Measurements from ENCODE around the gene ZNF580.

ZNF580 gene

GRCh38 chr19:55667958-55668357 is 27.2 kb downstream of the ZNF580 start:
- H3K9ac ChIP-seq (ENCODE audit: low read length), result no peak overlapping the region
- H3K4me3 ChIP-seq (ENCODE audit: low read depth, low read length), result no peak overlapping the region
- no peaks in the 10 kb centered on the region for H3K9me3 ChIP-seq (ENCODE audit: control insufficient read depth, insufficient read depth, low read depth, low read length)
- peaks cover 12% of the 10 kb centered on the region; the same call in 1 of the 2 replicates for H3K4me1 ChIP-seq (ENCODE audit: control insufficient read depth, insufficient read depth, low read length)
- no peaks in the 10 kb centered on the region for H3K27me3 ChIP-seq (ENCODE audit: control insufficient read depth, insufficient read depth, low read length)
- no peak overlapping the region for H3K27ac ChIP-seq (ENCODE audit: low read depth, low read length)
- peaks cover 82% of the 10 kb centered on the region for H3K36me3 ChIP-seq (ENCODE audit: control insufficient read depth, insufficient read depth, low read length)

GRCh38 chr19:55668603-55669348 is 28.0 kb downstream of the ZNF580 start:
- peaks cover 18% of the 10 kb centered on the region for H3K4me1 ChIP-seq (ENCODE audit: control insufficient read depth, insufficient read depth, low read length)
- no peaks in the 10 kb centered on the region for H3K9me3 ChIP-seq (ENCODE audit: control insufficient read depth, insufficient read depth, low read depth, low read length)
- H3K9ac ChIP-seq (ENCODE audit: low read length), result no peak overlapping the region
- peaks cover 77% of the 10 kb centered on the region for H3K36me3 ChIP-seq (ENCODE audit: control insufficient read depth, insufficient read depth, low read length)
- H3K27ac ChIP-seq (ENCODE audit: low read depth, low read length), result no peak overlapping the region
- H3K27me3 ChIP-seq (ENCODE audit: control insufficient read depth, insufficient read depth, low read length), result no peaks in the 10 kb centered on the region
- H3K4me3 ChIP-seq (ENCODE audit: low read depth, low read length), result no peak overlapping the region

GRCh38 chr19:55669418-55670279 is 28.8 kb downstream of the ZNF580 start:
- Histone ChIP-seq H3K9me3 (ENCODE audit: control insufficient read depth, insufficient read depth, low read depth, low read length) (no peaks in the 10 kb centered on the region), H3K4me1 (ENCODE audit: control insufficient read depth, insufficient read depth, low read length) (peaks cover 18% of the 10 kb centered on the region), H3K4me3 (ENCODE audit: low read depth, low read length) (no peak overlapping the region), H3K36me3 (ENCODE audit: control insufficient read depth, insufficient read depth, low read length) (peaks cover 69% of the 10 kb centered on the region), H3K27me3 (ENCODE audit: control insufficient read depth, insufficient read depth, low read length) (no peaks in the 10 kb centered on the region), H3K27ac (ENCODE audit: low read depth, low read length) (no peak overlapping the region), H3K9ac (ENCODE audit: low read length) (no peak overlapping the region)

GRCh38 chr19:55670280-55671053 is 29.7 kb downstream of the ZNF580 start:
- Histone ChIP-seq H3K9ac (ENCODE audit: low read length) (no peak overlapping the region), H3K36me3 (ENCODE audit: control insufficient read depth, insufficient read depth, low read length) (peaks cover 62% of the 10 kb centered on the region), H3K27me3 (ENCODE audit: control insufficient read depth, insufficient read depth, low read length) (no peaks in the 10 kb centered on the region), H3K27ac (ENCODE audit: low read depth, low read length) (no peak overlapping the region), H3K4me3 (ENCODE audit: low read depth, low read length) (no peak overlapping the region), H3K9me3 (ENCODE audit: control insufficient read depth, insufficient read depth, low read depth, low read length) (no peaks in the 10 kb centered on the region), H3K4me1 (ENCODE audit: control insufficient read depth, insufficient read depth, low read length) (peaks cover 18% of the 10 kb centered on the region)

GRCh38 chr19:55671054-55671378 is 30.2 kb downstream of the ZNF580 start:
- no peak overlapping the region for H3K4me3 ChIP-seq (ENCODE audit: low read depth, low read length)
- H3K9me3 ChIP-seq (ENCODE audit: control insufficient read depth, insufficient read depth, low read depth, low read length), result no peaks in the 10 kb centered on the region
- H3K4me1 ChIP-seq (ENCODE audit: control insufficient read depth, insufficient read depth, low read length), result peaks cover 20% of the 10 kb centered on the region
- no peak overlapping the region for H3K27ac ChIP-seq (ENCODE audit: low read depth, low read length)
- H3K27me3 ChIP-seq (ENCODE audit: control insufficient read depth, insufficient read depth, low read length), result no peaks in the 10 kb centered on the region
- no peak overlapping the region for H3K9ac ChIP-seq (ENCODE audit: low read length)
- H3K36me3 ChIP-seq (ENCODE audit: control insufficient read depth, insufficient read depth, low read length), result peaks cover 57% of the 10 kb centered on the region

GRCh38 chr19:55672418-55672817 is 31.6 kb downstream of the ZNF580 start:
- H3K27me3 ChIP-seq (ENCODE audit: control insufficient read depth, insufficient read depth, low read length), result no peaks in the 10 kb centered on the region
- H3K9ac ChIP-seq (ENCODE audit: low read length), result no peak overlapping the region
- peaks cover 46% of the 10 kb centered on the region for H3K36me3 ChIP-seq (ENCODE audit: control insufficient read depth, insufficient read depth, low read length)
- no peak overlapping the region for H3K27ac ChIP-seq (ENCODE audit: low read depth, low read length)
- H3K9me3 ChIP-seq (ENCODE audit: control insufficient read depth, insufficient read depth, low read depth, low read length), result no peaks in the 10 kb centered on the region
- H3K4me3 ChIP-seq (ENCODE audit: low read depth, low read length), result no peak overlapping the region
- peaks cover 33% of the 10 kb centered on the region for H3K4me1 ChIP-seq (ENCODE audit: control insufficient read depth, insufficient read depth, low read length)

GRCh38 chr19:55673465-55673864 is 32.7 kb downstream of the ZNF580 start:
- Histone ChIP-seq H3K9ac (ENCODE audit: low read length) (peak overlapping the region; percentile 14), H3K4me1 (ENCODE audit: control insufficient read depth, insufficient read depth, low read length) (peaks cover 33% of the 10 kb centered on the region), H3K9me3 (ENCODE audit: control insufficient read depth, insufficient read depth, low read depth, low read length) (no peaks in the 10 kb centered on the region), H3K27me3 (ENCODE audit: control insufficient read depth, insufficient read depth, low read length) (no peaks in the 10 kb centered on the region), H3K36me3 (ENCODE audit: control insufficient read depth, insufficient read depth, low read length) (peaks cover 44% of the 10 kb centered on the region), H3K27ac (ENCODE audit: low read depth, low read length) (peak overlapping the region; percentile 39; the same call in 1 of the 2 replicates), H3K4me3 (ENCODE audit: low read depth, low read length) (peak overlapping the region; percentile 21; the same call in 1 of the 2 replicates)

GRCh38 chr19:55673889-55674288 is 33.1 kb downstream of the ZNF580 start:
- peaks cover 33% of the 10 kb centered on the region for H3K4me1 ChIP-seq (ENCODE audit: control insufficient read depth, insufficient read depth, low read length)
- H3K4me3 ChIP-seq (ENCODE audit: low read depth, low read length), result peak overlapping the region; percentile 79
- no peaks in the 10 kb centered on the region for H3K9me3 ChIP-seq (ENCODE audit: control insufficient read depth, insufficient read depth, low read depth, low read length)
- peaks cover 44% of the 10 kb centered on the region for H3K36me3 ChIP-seq (ENCODE audit: control insufficient read depth, insufficient read depth, low read length)
- peak overlapping the region; percentile 81 for H3K9ac ChIP-seq (ENCODE audit: low read length)
- no peaks in the 10 kb centered on the region for H3K27me3 ChIP-seq (ENCODE audit: control insufficient read depth, insufficient read depth, low read length)
- H3K27ac ChIP-seq (ENCODE audit: low read depth, low read length), result peak overlapping the region; percentile 39; the same call in 1 of the 2 replicates

GRCh38 chr19:55674459-55674840 is 33.6 kb downstream of the ZNF580 start:
- Histone ChIP-seq H3K36me3 (ENCODE audit: control insufficient read depth, insufficient read depth, low read length) (peaks cover 44% of the 10 kb centered on the region), H3K27ac (ENCODE audit: low read depth, low read length) (peak overlapping the region; percentile 67; the same call in 1 of the 2 replicates), H3K4me1 (ENCODE audit: control insufficient read depth, insufficient read depth, low read length) (peaks cover 33% of the 10 kb centered on the region)

GRCh38 chr19:55674841-55675660 is 34.2 kb downstream of the ZNF580 start, which contains the start of gene EPN1:
TSS of gene EPN1 (plus strand) at chr19:55675226. CDS start at chr19:55678628, 3,402 bp downstream.
- Histone ChIP-seq H3K4me3 (ENCODE audit: low read depth, low read length) (peak within 1 kb of the TSS; percentile 79), H3K4me1 (ENCODE audit: control insufficient read depth, insufficient read depth, low read length) (peaks cover 33% of the 10 kb centered on the region), H3K36me3 (ENCODE audit: control insufficient read depth, insufficient read depth, low read length) (peaks cover 44% of the 10 kb centered on the region), H3K27ac (ENCODE audit: low read depth, low read length) (peak within 1 kb of the TSS; percentile 67; the same call in 1 of the 2 replicates), H3K9me3 (ENCODE audit: control insufficient read depth, insufficient read depth, low read depth, low read length) (no peaks in the 10 kb centered on the region), H3K27me3 (ENCODE audit: control insufficient read depth, insufficient read depth, low read length) (no peaks in the 10 kb centered on the region), H3K9ac (ENCODE audit: low read length) (peak within 1 kb of the TSS; percentile 89)

More at GRCh38 chr19:55674459-55674840, 33.6 kb downstream of the ZNF580 start:
- peak overlapping the region; percentile 81 for H3K9ac ChIP-seq (ENCODE audit: low read length)
- no peaks in the 10 kb centered on the region for H3K9me3 ChIP-seq (ENCODE audit: control insufficient read depth, insufficient read depth, low read depth, low read length)
- H3K4me3 ChIP-seq (ENCODE audit: low read depth, low read length), result peak overlapping the region; percentile 79
- no peaks in the 10 kb centered on the region for H3K27me3 ChIP-seq (ENCODE audit: control insufficient read depth, insufficient read depth, low read length)
